ENCODE measurements around the gene ZNF892. TPM values are rescaled to one million over a fixed set of nuclear protein-coding genes. Genes with fewer than 3 reads are reported as not detected.

The ZNF892 gene
- 4.5 and 7.2 TPM in 2 replicates for total RNA-seq

GRCh38 chr2:95207111-95207961, at the start of gene ZNF892:
ZNF892 (plus strand) TSS chr2:95207521; CDS start chr2:95207816, 295 bp downstream.

GRCh38 chr2:95159690-95160449, 47.5 kb upstream of the ZNF892 start, which contains the start of gene ZNF514:
ZNF514 (minus strand) TSS chr2:95159848; CDS start chr2:95153253, 6,595 bp downstream.

GRCh38 chr2:95165371-95166064, 41.8 kb upstream of the ZNF892 start, which contains the start of gene ZNF2:
ZNF2 (plus strand) TSS chr2:95165809; CDS start chr2:95176227, 10,418 bp downstream.

Other genes starting within 250 kb of the ZNF892 start
- gene MAL, start 181.8 kb upstream of the ZNF892 start, total RNA-seq: 1.3 and 55.9 TPM in 2 replicates
- 53.1 and 62.2 TPM in 2 replicates for gene MRPS5, start 85.7 kb upstream of the ZNF892 start, total RNA-seq
- gene ZNF514, start 47.7 kb upstream of the ZNF892 start, total RNA-seq: 12.8 and 15.9 TPM in 2 replicates
- gene ZNF2, start 41.7 kb upstream of the ZNF892 start, total RNA-seq: 5.5 and 6.7 TPM in 2 replicates
- 37.1 and 59.9 TPM in 2 replicates for gene PROM2, start 66.9 kb downstream of the ZNF892 start, total RNA-seq
- 11.1 TPM in 1 of 2 replicates, not detected in the other for gene KCNIP3, start 89.8 kb downstream of the ZNF892 start, total RNA-seq
- 25.6 and 38.3 TPM in 2 replicates for gene FAHD2A, start 195.2 kb downstream of the ZNF892 start, total RNA-seq